ENCODE results near the gene ALOX5AP.

ALOX5AP gene

GRCh38 chr13:30809787-30810186 is 74.4 kb downstream of the ALOX5AP start:
- no peaks in the 10 kb centered on the region for H3K36me3 ChIP-seq (replicated peaks; ENCODE audit: insufficient read depth, low read length)

GRCh38 chr13:30810261-30810701 is 74.9 kb downstream of the ALOX5AP start:
- Histone ChIP-seq H3K9me3 (replicated peaks; ENCODE audit: insufficient read depth, low read length) (no peaks in the 10 kb centered on the region), H3K79me2 (ENCODE audit: low read length) (no peaks in the 10 kb centered on the region), H3K4me1 (ENCODE audit: low read length) (no peaks in the 10 kb centered on the region), H2AFZ (ENCODE audit: low read length) (no peak overlapping the region), H3K27me3 (replicated peaks; ENCODE audit: insufficient read depth, low read length) (no peaks in the 10 kb centered on the region), H4K20me1 (ENCODE audit: insufficient read depth, low read length) (no peaks in the 10 kb centered on the region), H3K9me2 (replicated peaks; ENCODE audit: insufficient read depth, low read length) (no peaks in the 10 kb centered on the region), H3K4me2 (ENCODE audit: low read depth, low read length) (no peak overlapping the region), H3K36me3 (replicated peaks; ENCODE audit: insufficient read depth, low read length) (no peaks in the 10 kb centered on the region), H3K4me3 (ENCODE audit: low read length) (no peak overlapping the region), H3F3A (ENCODE audit: insufficient read depth, low read length) (no peaks in the 10 kb centered on the region), H3K27ac (ENCODE audit: low read length) (no peak overlapping the region), H3K9ac (ENCODE audit: low read length) (no peak overlapping the region)
- TF ChIP-seq EZH2phosphoT487 (IDR thresholded peaks at IDR 0.05; ENCODE audit: low read length) (no peak), EZH2 (optimal IDR thresholded peaks at IDR 0.05; ENCODE audit: low read depth, low read length) (no peak), CTCF (IDR thresholded peaks at IDR 0.05; ENCODE audit: low read length) (no peak)
- DNase-seq = no peak

More at GRCh38 chr13:30809787-30810186, 74.4 kb downstream of the ALOX5AP start:
- H3K9me2 ChIP-seq (replicated peaks; ENCODE audit: insufficient read depth, low read length) = no peaks in the 10 kb centered on the region
- no peaks in the 10 kb centered on the region for H3K4me1 ChIP-seq (ENCODE audit: low read length)
- TF ChIP-seq EZH2 (optimal IDR thresholded peaks at IDR 0.05; ENCODE audit: low read depth, low read length) = no peak
- TF ChIP-seq CTCF (IDR thresholded peaks at IDR 0.05; ENCODE audit: low read length) = no peak
- no peak for TF ChIP-seq EZH2phosphoT487 (IDR thresholded peaks at IDR 0.05; ENCODE audit: low read length)
- no peaks in the 10 kb centered on the region for H3K9me3 ChIP-seq (replicated peaks; ENCODE audit: insufficient read depth, low read length)
- H3K27me3 ChIP-seq (replicated peaks; ENCODE audit: insufficient read depth, low read length) = no peaks in the 10 kb centered on the region
- H3K9ac ChIP-seq (ENCODE audit: low read length) = no peak overlapping the region
- no peak for DNase-seq
- no peaks in the 10 kb centered on the region for H3K79me2 ChIP-seq (ENCODE audit: low read length)
- no peak overlapping the region for H3K27ac ChIP-seq (ENCODE audit: low read length)
- no peaks in the 10 kb centered on the region for H3F3A ChIP-seq (ENCODE audit: insufficient read depth, low read length)
- H3K4me3 ChIP-seq (ENCODE audit: low read length) = no peak overlapping the region
- H4K20me1 ChIP-seq (ENCODE audit: insufficient read depth, low read length) = no peaks in the 10 kb centered on the region
- H3K4me2 ChIP-seq (ENCODE audit: low read depth, low read length) = no peak overlapping the region
- no peak overlapping the region for H2AFZ ChIP-seq (ENCODE audit: low read length)

DNA sequence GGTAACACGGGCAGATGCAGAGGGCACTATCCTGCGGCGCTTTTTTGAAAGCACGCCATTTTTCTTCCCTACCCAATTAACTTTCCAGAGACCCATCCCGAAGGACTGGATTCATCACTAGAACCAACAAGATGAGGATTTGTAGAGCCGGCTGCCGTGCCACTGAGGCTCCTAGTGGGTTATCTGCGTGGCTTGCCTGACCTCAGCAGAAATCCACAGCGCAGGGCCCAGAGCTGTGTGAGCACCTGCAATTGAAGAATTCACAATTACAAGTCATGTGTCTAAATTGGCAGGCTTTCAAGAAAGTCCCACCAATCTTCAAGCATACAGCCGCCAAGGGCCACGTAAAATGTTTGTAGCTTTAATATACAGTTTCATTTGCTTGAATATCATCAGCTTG is 75.5 kb downstream of the ALOX5AP start:
- no peak overlapping the region for H3K4me3 ChIP-seq (ENCODE audit: low read length)
- no peaks in the 10 kb centered on the region for H3K79me2 ChIP-seq (ENCODE audit: low read length)
- no peaks in the 10 kb centered on the region for H3F3A ChIP-seq (ENCODE audit: insufficient read depth, low read length)
- H3K9ac ChIP-seq (ENCODE audit: low read length) = no peak overlapping the region
- no peak overlapping the region for H2AFZ ChIP-seq (ENCODE audit: low read length)
- no peak for DNase-seq
- H3K9me2 ChIP-seq (replicated peaks; ENCODE audit: insufficient read depth, low read length) = no peaks in the 10 kb centered on the region
- H4K20me1 ChIP-seq (ENCODE audit: insufficient read depth, low read length) = no peaks in the 10 kb centered on the region
- H3K4me2 ChIP-seq (ENCODE audit: low read depth, low read length) = no peak overlapping the region
- H3K9me3 ChIP-seq (replicated peaks; ENCODE audit: insufficient read depth, low read length) = no peaks in the 10 kb centered on the region
- no peaks in the 10 kb centered on the region for H3K27me3 ChIP-seq (replicated peaks; ENCODE audit: insufficient read depth, low read length)
- H3K36me3 ChIP-seq (replicated peaks; ENCODE audit: insufficient read depth, low read length) = no peaks in the 10 kb centered on the region
- TF ChIP-seq EZH2phosphoT487 (IDR thresholded peaks at IDR 0.05; ENCODE audit: low read length) (no peak), CTCF (IDR thresholded peaks at IDR 0.05; ENCODE audit: low read length) (no peak), EZH2 (optimal IDR thresholded peaks at IDR 0.05; ENCODE audit: low read depth, low read length) (no peak)
- H3K27ac ChIP-seq (ENCODE audit: low read length) = no peak overlapping the region
- H3K4me1 ChIP-seq (ENCODE audit: low read length) = no peaks in the 10 kb centered on the region

All from MM.1S (cell line).